ENCODE data around the gene PDS5A. TPM values are rescaled to one million over a fixed set of nuclear protein-coding genes. Genes with fewer than 3 reads are reported as not detected.

PDS5A gene
- total and polyA plus RNA-seq, 9 of the 15 experiments (the other 6 are each of a cell fraction or from before 2014, with no cell fraction given): 16.4 to 85.4 (median 70.0) TPM

GRCh38 chr4:39892988-39893692, 84.6 kb downstream of the PDS5A start:
- 94% methylated on average over 5 of the region's 5 CpGs for WGBS (ENCODE audit: insufficient coverage, low coverage, missing lambda C conversion rate)
- DNase-seq (ENCODE audit: extremely low read depth in 1 of 4, low spot score in 3 of 4): no peak
- Histone ChIP-seq H4K20me1 (replicated peaks; ENCODE audit: control insufficient read depth, insufficient read depth, low read length) (no peaks in the 10 kb centered on the region; the same call in 1 of the 2 replicates), H3K4me1 (replicated peaks in 1 of 2; ENCODE audit: control insufficient read depth in 2 of 2, insufficient read depth in 2 of 2, low read length in 2 of 2) (no peaks in the 10 kb centered on the region), H3K4me3 (no peak overlapping the region), H3K9me3 (replicated peaks; ENCODE audit: control insufficient read depth, insufficient read depth, low read depth, low read length) (no peaks in the 10 kb centered on the region), H3K27me3 (ENCODE audit: control insufficient read depth in 2 of 2, insufficient read depth in 2 of 2, low read length in 2 of 2) (no peaks in the 10 kb centered on the region), H3K9me1 (ENCODE audit: control insufficient read depth, insufficient read depth, low read length) (no peaks in the 10 kb centered on the region), H3K9ac (ENCODE audit: insufficient read depth in 1 of 2, low read depth in 2 of 2, low read length in 2 of 2) (no peak overlapping the region), H3K79me2 (ENCODE audit: control insufficient read depth, insufficient read depth, low read length) (no peaks in the 10 kb centered on the region), H3K36me3 (ENCODE audit: control insufficient read depth, insufficient read depth, low read length) (peaks cover 83% of the 10 kb centered on the region), H3K4me2 (ENCODE audit: insufficient read depth, low read length) (no peak overlapping the region), H3K27ac (ENCODE audit: extremely low read depth, low read depth, low read length) (no peak overlapping the region), H2AFZ (ENCODE audit: low read depth, low read length) (no peak overlapping the region)
- intact Hi-C loops (cut with micrococcal nuclease) (no loop called here), in situ Hi-C loops (cut with MboI) (no loop called here)
- BruUV-seq (replicated peaks): no TSS peak
- POLR2A ChIA-PET: interaction anchor here (0.9 to 2.3 kb wide), 5 partner anchors 9 to 40 kb away, joined by 3 to 5 read pairs (median 3); no protein-coding TSS in a partner anchor
- ATAC-seq: no peak
- CTCF ChIA-PET (ENCODE audit: low intra/inter-chr PET ratio): no interaction called here
- TF ChIP-seq VEZF1 (CRISPR knock-in tag; IDR thresholded peaks at IDR 0.05) (no peak), ZNF175 (CRISPR knock-in tag; IDR thresholded peaks at IDR 0.05; ENCODE audit: low read depth) (no peak)
- FAIRE-seq: no peak

GRCh38 chr4:39889226-39889625, 88.5 kb downstream of the PDS5A start:
- ChIA-PET CTCF (ENCODE audit: low intra/inter-chr PET ratio) (no interaction called here), POLR2A (interaction anchor here (0.6 kb wide), 1 partner anchor 21 kb away, joined by 3 read pairs; no protein-coding TSS in a partner anchor)
- no peaks in the 10 kb centered on the region for H3K9me3 ChIP-seq (replicated peaks; ENCODE audit: control insufficient read depth, insufficient read depth, low read depth, low read length)
- DNase-seq (ENCODE audit: extremely low read depth in 1 of 4, low spot score in 3 of 4) (no peak), FAIRE-seq (no peak), ATAC-seq (no peak)
- H4K20me1 ChIP-seq (replicated peaks; ENCODE audit: control insufficient read depth, insufficient read depth, low read length): no peaks in the 10 kb centered on the region; the same call in 1 of the 2 replicates
- H3K4me3 ChIP-seq: no peak overlapping the region
- H3K9ac ChIP-seq (ENCODE audit: insufficient read depth in 1 of 2, low read depth in 2 of 2, low read length in 2 of 2): no peak overlapping the region
- H3K36me3 ChIP-seq (ENCODE audit: control insufficient read depth, insufficient read depth, low read length): peaks cover 83% of the 10 kb centered on the region
- no peak overlapping the region for H2AFZ ChIP-seq (ENCODE audit: low read depth, low read length)
- H3K4me1 ChIP-seq (replicated peaks in 1 of 2; ENCODE audit: control insufficient read depth in 2 of 2, insufficient read depth in 2 of 2, low read length in 2 of 2): no peaks in the 10 kb centered on the region
- no peaks in the 10 kb centered on the region for H3K9me1 ChIP-seq (ENCODE audit: control insufficient read depth, insufficient read depth, low read length)
- intact Hi-C loops (cut with micrococcal nuclease) (no loop called here), in situ Hi-C loops (cut with MboI) (no loop called here)
- H3K79me2 ChIP-seq (ENCODE audit: control insufficient read depth, insufficient read depth, low read length): no peaks in the 10 kb centered on the region
- TF ChIP-seq, protein P1, sequence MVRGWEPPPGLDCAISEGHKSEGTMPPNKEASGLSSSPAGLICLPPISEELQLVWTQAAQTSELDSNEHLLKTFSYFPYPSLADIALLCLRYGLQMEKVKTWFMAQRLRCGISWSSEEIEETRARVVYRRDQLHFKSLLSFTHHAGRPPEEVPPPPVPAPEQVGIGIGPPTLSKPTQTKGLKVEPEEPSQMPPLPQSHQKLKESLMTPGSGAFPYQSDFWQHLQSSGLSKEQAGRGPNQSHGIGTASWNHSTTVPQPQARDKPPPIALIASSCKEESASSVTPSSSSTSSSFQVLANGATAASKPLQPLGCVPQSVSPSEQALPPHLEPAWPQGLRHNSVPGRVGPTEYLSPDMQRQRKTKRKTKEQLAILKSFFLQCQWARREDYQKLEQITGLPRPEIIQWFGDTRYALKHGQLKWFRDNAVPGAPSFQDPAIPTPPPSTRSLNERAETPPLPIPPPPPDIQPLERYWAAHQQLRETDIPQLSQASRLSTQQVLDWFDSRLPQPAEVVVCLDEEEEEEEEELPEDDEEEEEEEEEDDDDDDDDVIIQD (CRISPR knock-in tag; IDR thresholded peaks at IDR 0.05): no peak
- TF ChIP-seq, protein P2, sequence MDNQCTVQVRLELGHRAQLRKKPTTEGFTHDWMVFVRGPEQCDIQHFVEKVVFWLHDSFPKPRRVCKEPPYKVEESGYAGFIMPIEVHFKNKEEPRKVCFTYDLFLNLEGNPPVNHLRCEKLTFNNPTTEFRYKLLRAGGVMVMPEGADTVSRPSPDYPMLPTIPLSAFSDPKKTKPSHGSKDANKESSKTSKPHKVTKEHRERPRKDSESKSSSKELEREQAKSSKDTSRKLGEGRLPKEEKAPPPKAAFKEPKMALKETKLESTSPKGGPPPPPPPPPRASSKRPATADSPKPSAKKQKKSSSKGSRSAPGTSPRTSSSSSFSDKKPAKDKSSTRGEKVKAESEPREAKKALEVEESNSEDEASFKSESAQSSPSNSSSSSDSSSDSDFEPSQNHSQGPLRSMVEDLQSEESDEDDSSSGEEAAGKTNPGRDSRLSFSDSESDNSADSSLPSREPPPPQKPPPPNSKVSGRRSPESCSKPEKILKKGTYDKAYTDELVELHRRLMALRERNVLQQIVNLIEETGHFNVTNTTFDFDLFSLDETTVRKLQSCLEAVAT (IDR thresholded peaks at IDR 0.05): no peak
- no peak for TF ChIP-seq GTF2A2 (tag; IDR thresholded peaks at IDR 0.05)
- WGBS (ENCODE audit: insufficient coverage, low coverage, missing lambda C conversion rate): 64% methylated on average over 2 of the region's 2 CpGs
- no peak overlapping the region for H3K27ac ChIP-seq (ENCODE audit: extremely low read depth, low read depth, low read length)
- no peak overlapping the region for H3K4me2 ChIP-seq (ENCODE audit: insufficient read depth, low read length)
- H3K27me3 ChIP-seq (ENCODE audit: control insufficient read depth in 2 of 2, insufficient read depth in 2 of 2, low read length in 2 of 2): no peaks in the 10 kb centered on the region
- BruUV-seq (replicated peaks): no TSS peak

All from K562 (cell line).